ENCODE data around the gene EEF1G.
A peak's percentile ranks its signal among the peaks of the same experiment; 100 is the strongest.

DNA sequence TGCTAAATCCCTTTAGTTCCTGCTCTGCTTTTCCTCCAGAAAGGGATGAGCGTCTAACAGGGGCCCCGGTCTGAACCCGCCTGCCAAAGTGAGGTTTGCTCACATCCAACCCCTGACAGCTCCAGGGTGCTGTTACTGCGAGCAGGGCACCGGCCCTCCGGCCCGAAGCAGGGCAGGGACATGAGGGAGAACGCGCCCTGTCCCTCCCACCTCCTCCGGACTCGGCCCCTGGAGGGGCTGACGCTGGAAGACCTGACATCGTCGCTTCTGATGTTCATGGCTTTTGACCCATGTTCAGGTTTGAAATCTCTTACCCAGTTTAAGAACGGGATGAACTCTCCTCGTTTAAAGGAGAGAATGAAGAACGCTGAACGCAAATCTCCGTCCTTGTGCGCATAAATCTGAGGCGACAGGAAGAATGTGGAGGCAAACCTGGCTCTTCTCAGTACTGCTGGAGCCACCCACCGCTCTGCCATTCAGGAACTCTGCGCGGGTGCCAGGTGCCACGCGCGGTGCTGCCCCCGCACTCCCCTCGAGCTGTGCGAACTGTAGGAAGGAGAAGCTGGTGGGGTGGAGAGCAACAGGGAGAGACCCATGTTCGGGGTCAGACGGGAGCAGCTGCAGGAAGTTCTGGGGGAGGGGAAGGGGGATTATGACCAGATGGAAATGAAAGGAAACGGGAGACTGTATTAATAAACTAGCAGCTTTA is 826 bp upstream of the EEF1G start:
- TF ChIP-seq, protein P1, sequence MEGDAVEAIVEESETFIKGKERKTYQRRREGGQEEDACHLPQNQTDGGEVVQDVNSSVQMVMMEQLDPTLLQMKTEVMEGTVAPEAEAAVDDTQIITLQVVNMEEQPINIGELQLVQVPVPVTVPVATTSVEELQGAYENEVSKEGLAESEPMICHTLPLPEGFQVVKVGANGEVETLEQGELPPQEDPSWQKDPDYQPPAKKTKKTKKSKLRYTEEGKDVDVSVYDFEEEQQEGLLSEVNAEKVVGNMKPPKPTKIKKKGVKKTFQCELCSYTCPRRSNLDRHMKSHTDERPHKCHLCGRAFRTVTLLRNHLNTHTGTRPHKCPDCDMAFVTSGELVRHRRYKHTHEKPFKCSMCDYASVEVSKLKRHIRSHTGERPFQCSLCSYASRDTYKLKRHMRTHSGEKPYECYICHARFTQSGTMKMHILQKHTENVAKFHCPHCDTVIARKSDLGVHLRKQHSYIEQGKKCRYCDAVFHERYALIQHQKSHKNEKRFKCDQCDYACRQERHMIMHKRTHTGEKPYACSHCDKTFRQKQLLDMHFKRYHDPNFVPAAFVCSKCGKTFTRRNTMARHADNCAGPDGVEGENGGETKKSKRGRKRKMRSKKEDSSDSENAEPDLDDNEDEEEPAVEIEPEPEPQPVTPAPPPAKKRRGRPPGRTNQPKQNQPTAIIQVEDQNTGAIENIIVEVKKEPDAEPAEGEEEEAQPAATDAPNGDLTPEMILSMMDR (IDR thresholded peaks at IDR 0.05; ENCODE audit: low read depth, low read length), result no peak
- peak; percentile 5 for TF ChIP-seq POLR2A (IDR thresholded peaks at IDR 0.05; ENCODE audit: extremely low read depth, insufficient read length)
- TF ChIP-seq, protein P2, sequence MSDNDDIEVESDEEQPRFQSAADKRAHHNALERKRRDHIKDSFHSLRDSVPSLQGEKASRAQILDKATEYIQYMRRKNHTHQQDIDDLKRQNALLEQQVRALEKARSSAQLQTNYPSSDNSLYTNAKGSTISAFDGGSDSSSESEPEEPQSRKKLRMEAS (IDR thresholded peaks at IDR 0.05; ENCODE audit: low read depth, low read length), result no peak
